HG02943 (cell line): Measurements from ENCODE around the gene SOX13.
"Not testable (repeated sequence)": the region's sequence is repeated elsewhere in the genome, so short reads cannot be mapped to it uniquely, and the experiment has no call there.

Experiments
- ATAC-seq: cut with Tn5 transposase; IDR thresholded peaks from one replicate; pipeline ENCODE4 v1.9.1; 2021; ENCODE audit warnings: mild to moderate bottlenecking, low read depth, moderate library complexity; ENCODE audit not compliant: unreplicated experiment

The SOX13 gene

DNA sequence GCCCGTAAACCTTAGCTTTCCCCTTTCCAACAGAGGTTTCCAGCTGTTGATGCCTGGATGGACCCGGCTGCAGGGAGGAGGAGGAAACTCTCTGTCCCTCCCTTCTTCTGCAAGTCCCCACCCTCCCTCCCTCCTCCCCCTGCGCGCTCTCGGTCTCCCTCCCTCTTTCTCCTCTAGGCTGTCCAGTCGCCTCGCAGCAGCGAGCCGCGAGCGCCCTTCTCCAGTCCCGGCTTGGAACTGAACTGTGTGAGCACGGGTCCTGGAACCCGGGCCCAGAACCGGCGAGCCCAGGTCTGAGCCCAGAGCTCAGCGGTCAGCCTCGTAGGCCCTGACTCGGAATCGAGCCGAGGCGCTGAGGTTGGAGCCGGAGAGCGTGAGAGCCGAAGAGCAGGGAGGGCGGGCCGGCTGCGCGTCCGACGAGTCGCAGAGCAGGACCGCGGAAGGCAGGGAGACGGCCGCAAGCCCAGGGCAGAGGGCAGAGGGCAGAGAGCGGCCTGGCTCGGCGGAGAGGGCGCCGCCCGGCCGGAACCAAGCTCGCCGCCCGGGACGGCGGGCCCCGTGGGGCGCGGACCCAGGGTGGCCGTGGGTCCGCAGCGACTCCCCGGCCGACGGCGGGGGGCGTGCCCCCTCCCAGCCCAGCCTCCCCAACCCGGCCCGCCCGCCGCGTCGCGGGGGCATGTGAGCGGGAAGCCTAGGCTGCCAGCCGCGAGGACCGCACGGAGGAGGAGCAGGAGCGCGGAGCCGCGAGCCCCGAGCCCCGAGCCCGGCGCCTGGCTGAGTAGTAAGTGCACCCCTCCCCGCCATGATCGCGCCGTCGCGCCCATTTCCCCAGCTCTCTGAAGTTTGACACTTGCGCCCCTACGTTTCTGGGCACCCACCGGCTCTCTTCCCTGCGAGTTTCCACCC is at the start of gene SOX13:
Gene SOX13, plus strand, starts transcription at position 185 of the 906 bp plus-strand sequence. CDS start 39,801 bp downstream, outside the sequence.
- ATAC-seq = no peak

DNA sequence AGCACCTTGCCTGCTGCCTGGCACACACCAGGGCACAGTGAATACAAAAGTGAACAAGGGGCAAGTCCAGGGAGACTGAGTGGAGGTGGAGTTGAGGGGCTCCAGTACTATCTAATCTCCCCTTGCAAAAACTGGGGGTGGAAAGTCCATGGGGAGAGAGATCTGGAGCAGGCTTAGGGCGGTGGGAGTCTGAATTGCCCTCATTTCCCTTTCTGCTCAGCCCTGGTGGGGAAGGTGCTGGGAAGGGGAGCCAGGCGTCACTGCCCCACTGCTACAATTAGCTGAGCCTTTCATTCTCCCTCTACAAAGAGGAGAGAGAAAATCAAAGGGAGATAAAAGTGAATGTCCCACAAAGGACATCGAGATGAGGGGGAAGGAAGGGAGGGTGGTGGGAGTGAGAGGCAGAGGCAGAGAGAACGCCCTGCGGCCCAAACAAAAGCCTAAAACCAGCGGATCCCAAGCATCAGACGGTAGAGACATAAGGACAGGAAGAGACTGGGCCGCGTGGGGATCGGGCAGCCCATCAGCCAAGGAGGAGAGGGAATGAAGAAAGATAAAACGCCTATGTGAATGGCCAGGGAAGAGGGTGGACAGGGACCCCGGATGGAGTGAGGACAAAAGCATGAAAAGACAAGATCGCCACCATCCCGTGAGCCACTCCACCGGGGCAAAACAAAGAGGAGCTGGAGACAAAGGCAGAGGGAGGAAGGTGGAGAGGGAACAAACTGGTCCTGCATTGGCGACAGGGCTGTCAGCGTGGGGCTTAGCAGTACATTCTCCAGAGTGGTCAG is 46.8 kb upstream of the SOX13 start:
- no peak for ATAC-seq

DNA sequence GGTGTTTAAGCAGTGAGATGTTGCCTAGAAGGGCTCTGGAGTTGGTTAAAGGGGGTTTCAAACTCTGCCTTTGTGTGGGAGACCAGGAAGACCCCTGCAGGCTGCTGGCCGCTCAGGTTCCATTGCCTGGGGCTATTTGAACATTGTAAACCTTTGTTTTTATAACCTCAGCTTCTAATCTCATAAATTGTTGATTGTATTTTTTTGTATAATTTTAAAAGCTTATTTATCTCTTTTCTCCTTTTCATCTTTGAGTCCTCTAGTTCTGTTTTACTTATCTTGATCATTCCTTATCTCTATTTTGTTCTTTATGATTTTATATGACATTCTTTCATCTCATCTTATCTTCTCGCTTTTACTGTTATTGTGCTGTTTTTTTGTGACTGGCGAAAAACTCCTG is 45.5 kb upstream of the SOX13 start:
- ATAC-seq = no peak

DNA sequence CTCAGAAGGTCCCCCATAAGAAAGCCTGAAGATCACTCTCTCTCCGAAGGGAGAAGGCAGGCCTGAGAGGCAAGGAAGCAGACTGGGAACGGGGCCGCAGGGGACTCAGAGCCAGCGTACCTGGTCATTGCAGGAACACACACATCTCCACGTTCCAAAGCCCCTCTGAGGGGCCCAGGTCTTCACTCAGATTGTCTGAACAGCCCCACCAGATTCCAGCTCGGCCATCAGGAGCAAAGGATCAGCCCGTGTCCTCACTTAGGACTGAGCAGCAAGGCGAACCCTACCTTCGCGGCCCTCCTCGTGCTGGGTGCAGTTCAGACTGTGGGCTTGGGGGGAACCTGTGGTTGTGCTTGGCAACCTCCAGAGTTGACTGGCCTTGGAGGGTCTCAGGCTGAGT is 43.9 kb upstream of the SOX13 start:
- ATAC-seq = no peak

DNA sequence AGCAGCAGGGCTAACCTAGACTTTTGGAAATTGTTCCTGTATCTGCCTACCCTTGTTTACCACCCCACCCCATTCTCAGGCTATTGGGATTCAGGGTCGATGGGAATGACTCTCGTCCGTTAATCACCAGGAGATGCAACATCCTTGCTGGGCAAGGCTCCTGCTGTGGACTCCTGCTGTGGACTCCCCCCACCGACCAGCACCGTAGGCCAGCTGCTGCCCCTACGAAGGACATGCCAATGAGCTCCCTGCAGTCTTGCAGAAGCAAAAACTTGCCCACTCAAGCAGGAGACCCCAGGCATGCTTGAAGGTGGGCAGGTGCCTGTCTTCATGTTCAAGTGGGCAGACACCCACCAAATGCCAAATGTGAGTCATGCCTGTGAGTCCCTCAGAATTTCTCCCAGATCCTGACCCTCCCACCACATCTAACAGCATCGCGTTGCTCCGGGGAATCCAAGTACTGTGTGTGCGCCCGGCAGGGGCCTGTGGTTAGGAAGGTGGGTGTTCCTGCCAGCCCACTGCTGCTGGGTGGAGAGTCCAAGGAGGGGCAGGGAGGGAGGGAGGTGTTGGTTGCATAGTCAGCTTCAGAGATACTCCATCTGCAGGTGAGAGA is 41.7 kb upstream of the SOX13 start:
- no peak for ATAC-seq

DNA sequence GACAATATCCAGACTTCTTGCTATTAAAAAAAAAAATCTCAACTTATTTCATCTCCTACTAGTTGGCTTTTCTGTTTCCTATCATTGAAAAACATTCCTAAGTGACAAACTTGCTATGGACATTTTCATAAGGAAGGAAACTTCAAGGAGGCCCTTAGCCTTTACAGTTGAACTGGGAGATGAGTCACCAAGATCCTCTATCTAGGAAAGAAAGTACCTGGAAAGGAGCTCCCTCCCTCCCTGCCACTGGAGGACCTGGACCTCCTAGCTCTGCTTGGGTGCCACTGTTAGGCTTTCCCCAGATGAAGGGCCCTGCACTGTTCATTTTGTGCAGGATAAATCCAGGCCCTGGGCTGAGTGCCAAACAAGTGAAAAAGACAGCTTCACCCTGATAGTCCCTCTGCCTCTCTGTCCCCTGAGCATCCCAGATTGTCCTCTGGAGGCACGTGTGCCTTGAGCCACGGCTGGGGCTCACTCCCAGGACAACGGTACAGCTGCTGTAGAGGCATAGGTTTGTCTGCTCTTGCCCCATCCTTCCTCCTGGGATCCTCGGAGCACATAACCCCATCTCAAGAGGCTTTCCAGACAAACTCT is 40.2 kb upstream of the SOX13 start:
- no peak for ATAC-seq

DNA sequence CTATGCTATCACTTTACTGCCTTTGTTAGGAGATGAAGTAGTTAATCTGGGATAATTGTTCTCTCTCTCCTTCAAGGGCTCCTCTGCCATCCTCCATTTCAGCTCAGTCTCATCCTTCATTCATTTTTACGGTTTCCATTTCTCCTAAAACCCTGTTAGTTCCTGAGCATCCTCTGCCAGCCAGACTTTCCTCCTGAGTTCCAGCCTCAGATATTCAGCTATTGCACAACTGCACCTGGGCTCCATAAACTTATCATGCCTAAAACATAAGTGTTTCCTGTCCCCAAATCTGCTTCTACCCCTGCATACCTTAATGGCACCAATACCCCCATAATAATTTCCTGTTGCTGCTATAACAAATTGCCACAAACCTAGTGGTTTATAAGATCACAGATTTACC is 39.6 kb upstream of the SOX13 start:
- no peak for ATAC-seq

DNA sequence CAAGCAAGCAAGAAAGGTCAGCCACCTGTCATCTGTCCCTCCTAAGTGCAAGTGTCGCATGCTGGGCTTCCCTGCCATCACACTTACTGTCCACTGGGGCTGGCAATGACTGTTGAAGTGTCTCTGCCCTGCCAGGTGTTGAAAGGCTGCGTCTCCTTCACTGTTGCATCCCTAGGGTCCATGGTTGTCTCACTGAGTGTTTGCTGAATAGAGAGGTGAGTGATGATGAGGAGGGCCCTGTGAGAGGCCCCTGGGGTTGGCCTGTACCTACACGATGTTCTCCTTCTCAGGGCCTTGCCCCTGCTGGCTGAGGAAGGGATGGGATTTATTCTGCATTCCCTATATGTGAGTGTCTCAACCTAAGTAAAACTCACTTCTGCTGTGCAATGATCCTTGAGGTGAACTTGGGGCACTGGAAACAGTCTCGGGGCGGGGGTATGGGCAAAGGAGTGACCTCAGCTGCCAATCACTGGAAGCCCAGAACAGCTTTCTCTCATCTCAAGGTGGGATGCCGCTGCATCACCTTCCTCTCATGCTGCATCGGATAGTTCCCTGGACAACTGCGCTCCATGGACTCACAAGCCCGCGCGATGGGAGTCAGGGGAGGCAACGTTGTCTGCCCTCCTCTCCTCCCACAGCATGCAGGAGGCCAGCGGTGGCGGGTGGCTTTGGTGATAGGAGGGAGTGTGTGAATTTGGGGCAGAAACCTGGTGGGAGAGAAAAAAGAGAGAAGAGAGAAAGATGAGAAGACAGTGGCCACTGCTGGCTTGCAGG is 35.8 kb upstream of the SOX13 start:
- no peak for ATAC-seq

DNA sequence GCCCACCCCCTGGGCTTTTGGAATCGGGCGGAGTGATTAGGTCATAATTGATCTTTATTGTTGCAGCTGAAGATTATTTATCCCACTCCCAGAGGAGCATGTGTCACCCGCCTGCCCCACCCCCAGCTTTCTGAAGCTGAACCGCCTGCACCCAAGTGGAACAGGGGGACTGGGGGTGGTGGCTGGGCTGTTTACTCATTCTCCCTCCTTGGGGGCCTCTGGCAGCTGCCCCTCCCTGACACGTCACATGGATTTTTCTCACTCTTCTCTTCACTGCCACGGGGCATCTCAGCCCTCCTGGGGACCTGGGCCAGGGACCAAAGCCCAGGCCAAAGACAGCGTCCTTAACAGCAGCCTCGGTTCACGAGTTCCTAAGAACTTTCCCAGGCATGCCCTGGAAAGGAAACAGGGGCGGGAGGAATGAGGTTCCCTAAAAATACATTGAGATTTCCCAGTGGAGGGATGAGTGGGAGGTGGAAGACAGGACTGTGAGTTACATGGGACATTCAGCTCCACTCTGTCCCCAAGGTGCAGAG is 31.6 kb upstream of the SOX13 start:
- no peak for ATAC-seq

DNA sequence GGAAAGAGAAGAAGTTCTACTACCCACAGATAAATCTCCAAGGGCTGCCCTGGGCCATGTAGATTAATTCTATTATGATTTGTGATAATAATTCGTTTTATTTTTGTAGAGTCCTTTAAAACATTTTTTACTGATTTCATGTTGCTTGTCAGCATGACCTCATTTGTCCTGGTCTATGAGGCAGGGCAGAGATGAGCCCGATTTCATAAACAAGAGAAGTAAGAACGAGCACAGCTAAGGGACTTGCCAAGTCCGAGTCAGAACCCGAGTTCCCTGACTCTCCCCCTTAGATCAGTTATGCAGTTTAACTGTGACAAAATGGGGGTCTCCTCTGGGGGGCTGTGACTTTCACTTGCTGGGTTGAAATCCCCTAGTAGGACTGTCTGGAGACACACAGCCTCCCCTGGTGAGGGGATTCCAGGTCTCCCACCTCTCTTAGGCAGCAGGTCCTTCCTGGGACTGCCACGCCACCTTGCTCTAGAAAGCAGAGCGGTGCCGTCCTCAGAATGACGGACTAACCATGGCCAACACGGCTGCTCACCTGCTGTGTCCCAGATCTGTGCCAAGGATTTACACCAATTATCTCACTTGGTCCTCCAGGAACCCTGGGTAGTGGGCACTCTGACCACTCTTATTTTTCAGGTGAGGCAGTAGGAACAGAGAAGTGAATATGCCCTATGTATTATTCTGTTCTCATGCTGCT is 31.0 kb upstream of the SOX13 start:
- ATAC-seq = no peak

DNA sequence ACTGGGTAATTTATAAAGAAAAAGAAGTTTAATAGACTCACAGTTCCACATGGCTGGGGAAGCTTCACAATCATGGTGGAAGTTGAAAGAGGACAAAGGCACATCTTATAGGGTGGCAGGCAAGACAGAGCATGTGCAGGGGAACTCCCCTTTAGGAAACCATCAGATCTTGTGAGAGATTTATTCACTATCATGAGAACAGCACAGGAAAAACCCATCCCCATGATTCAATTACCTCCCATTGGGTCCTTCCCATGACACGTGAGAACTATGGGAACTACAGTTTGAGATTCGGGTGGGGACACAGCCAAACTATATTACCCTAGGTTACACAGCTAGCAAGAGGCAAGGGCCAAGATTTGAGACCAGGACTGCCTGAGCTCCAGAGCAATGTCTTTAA is 30.4 kb upstream of the SOX13 start:
- ATAC-seq = no peak

DNA sequence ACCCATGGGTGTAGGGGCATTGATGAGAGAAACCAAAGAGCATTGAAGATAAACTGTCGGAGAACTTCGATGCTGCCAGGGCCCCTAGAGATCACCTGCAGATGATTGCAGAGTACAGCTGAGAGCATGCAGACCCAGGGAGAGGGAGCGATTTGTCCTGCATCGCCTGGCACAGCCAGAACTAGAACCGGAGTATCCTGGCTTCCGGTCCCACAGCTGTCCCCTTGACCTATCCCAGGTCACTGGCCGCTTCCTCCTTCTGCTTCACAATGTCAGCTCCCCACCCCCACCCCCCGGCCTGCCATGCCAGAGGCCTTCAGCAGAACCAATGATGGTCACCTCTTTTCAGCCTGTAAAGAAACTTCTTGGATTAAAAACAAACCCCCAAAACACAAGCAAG is 29.2 kb upstream of the SOX13 start:
- no peak for ATAC-seq

DNA sequence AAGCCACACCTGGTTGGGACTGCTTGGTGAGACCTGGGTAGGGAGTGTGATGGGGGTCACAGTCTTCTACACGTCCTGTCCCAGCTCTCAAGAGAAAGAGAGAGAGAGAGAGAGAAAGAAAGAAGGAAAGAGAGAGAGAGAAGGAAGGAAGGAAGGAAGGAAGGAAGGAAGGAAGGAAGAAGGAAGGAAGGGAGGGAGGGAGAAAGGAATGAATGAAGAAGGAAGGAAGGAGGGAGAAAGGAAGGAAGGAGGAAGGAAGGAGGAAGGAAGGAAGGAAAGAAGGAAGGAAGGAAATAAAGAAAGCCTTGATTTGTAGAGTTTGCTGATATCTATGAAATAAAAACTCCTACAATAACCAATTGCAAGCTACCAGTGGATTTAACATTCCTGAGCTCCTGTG is 28.5 kb upstream of the SOX13 start:
- no peak for ATAC-seq

DNA sequence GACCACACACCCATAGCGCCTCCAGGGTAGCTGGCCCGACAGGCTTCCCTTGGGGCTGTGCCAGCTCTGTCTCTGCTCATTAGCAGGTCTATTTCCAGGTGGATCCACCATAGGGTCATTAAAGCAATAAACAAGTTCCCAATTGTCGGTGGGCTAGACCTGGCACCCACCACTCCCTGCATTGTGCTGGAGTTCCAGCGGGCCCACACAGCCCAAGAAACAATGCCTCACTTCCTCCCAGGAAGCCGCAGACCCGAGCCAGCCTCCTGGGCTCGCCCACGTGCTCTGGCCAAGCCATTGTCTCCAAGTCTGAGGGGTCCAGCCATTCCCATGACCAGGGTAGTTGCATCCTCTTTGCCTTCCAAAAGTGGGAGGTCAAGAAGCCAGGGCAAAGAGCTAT is 27.5 kb upstream of the SOX13 start:
- no peak for ATAC-seq

DNA sequence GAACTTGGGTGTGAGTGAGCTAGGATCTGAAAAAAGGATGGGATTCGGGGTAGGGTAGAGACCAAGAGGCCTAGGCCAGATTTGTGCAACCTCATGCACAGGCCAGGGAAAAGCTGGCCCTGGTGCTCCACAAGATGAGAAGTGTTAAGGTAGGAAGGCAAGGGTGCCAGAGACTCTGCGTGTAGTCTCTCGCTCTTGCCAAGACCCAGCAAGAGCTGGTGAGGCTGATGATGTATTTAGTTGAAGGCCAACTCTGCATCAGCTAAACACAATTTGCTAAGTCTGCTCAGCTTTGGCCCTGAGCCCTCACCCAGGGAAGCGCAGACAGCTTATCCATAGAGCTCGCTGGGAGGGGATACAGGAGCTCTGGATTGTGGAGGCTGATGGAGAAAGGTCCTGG is 26.6 kb upstream of the SOX13 start:
- no peak for ATAC-seq

DNA sequence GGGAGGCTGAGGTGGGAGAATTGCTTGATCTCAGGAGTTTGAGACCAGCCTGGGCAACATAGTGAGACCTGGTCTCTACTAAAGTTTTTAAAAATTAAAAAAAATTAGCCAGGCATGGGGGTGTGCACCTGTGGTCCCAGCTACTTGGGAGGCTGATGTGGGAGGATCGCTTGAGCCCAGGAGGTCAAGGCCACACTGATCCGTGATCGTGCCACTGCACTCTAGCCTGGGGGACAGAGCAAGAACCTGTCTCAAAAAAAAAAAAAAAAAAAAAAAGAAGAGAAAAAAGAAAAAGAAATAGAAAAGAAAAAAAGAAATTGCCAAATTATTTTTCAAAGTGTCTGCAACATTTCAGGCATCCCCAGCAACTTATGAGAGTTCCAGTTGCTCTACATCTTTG is 24.1 kb upstream of the SOX13 start:
- ATAC-seq = not testable (repeated sequence)

DNA sequence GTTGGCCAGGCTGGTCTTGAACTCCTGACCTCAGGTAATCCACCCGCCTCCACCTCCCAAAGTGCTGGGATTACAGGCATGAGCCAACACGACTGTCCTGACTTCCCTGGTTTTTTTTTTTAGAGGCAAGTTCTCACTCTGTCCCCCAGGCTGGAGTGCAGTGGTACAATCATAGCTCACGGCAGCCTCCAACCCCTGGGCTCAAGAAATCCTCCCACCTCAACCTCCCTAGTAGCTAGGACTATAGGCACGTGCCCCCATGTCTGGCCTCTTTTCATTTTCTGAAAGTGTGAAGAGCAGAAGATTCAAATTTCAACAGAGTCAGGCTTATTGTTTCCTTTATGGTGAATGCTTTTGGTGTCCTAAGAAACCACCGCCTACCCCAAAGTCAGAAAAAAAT is 21.7 kb upstream of the SOX13 start:
- ATAC-seq = no peak

DNA sequence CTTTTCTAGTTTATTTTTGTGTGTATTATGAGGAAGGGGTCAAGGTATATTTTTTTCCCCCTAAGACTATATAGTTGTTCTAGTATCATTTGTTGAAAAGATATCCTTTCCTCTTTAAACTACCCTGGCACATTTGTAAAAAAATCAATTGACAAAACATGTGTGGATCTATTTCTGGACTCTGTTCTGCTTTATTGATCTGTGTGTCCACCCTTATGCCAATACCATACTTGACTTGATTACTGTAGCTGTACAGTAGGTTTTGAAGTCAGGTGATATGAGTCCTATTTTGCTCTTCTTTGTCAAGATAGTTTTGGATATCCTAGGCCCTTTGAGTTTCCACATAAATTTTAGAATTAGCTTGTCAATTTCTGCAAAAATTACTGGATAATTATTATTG is 21.2 kb upstream of the SOX13 start:
- ATAC-seq = no peak

DNA sequence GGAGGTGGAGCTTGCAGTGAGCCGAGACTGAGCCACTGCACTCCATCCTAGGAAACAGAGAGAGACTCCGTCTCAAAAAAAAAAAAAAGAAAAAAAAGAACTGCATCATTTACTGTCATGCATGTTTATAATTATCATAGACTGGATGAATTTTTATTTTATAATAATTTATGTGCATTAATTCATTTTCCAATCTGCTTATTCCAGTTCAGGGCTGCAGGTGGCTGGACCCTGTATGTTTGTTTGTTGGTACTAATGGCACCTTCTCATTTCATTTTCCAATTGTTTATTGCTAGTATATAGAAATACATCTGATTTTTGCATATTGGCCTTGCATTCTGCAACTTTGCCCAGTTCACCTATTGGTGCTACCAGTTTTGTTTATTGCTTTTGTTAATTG is 19.0 kb upstream of the SOX13 start:
- no peak for ATAC-seq
